Kidney (tissue), 14 donors: ENCODE results near the gene PRR15L. TPM values are rescaled to one million over a fixed set of nuclear protein-coding genes. Genes with fewer than 3 reads are reported as not detected.

ENCODE experiments used
- DNase-seq, 5 donors: peaks; one replicate each; pipeline ENCODE4 v3.0.0-alpha.2; 2013 to 2020
- FAIRE-seq: peaks from 2 replicates; lab custom pipeline; 2012; peaks lifted over from hg19 to GRCh38; lab: Jason Lieb, UNC
- H3K27ac ChIP-seq, 2 donors: one replicate each; pipeline ENCODE4 v1.7.0; 2013; ENCODE audit warnings: low read depth in 2 of 2, low read length in 2 of 2, inconsistent platforms in 1 of 2
- H3K27me3 ChIP-seq: one replicate; pipeline ENCODE4 v1.7.1; 2013; ENCODE audit warnings: low read length, inconsistent platforms; ENCODE audit not compliant: control insufficient read depth, insufficient read depth
- H3K36me3 ChIP-seq, 3 donors: one replicate each; pipeline versions ENCODE4 v1.7.0 to v1.7.1; 2013; ENCODE audit warnings: low read length in 3 of 3, control low read depth in 1 of 3, inconsistent platforms in 1 of 3; ENCODE audit not compliant: insufficient read depth in 3 of 3, control insufficient read depth in 2 of 3
- H3K4me1 ChIP-seq, 3 donors: one replicate each; pipeline versions ENCODE4 v1.7.0 to v1.7.1; 2013; ENCODE audit warnings: low read length in 3 of 3, inconsistent platforms in 1 of 3, low read depth in 1 of 3; ENCODE audit not compliant: control insufficient read depth in 2 of 3, insufficient read depth in 2 of 3
- H3K4me3 ChIP-seq, 3 donors: one replicate each; pipeline versions ENCODE4 v1.7.0 to v1.8.1; 2013; ENCODE audit warnings: low read length in 3 of 3, control low read depth in 1 of 3, inconsistent platforms in 1 of 3
- H3K9ac ChIP-seq, 3 donors: one replicate each; pipeline versions ENCODE4 v1.7.0 to v1.7.1; 2013; ENCODE audit warnings: low read length in 3 of 3, control low read depth in 1 of 3, inconsistent platforms in 1 of 3
- H3K9me3 ChIP-seq, 3 donors: one replicate each; pipeline versions ENCODE4 v1.7.0 to v1.7.1; 2013; ENCODE audit warnings: low read length in 3 of 3, control low read depth in 1 of 3, inconsistent platforms in 1 of 3; ENCODE audit not compliant: control insufficient read depth in 2 of 3, insufficient read depth in 1 of 3
- CTCF ChIP-seq: IDR thresholded peaks from 3 replicates; pipeline ENCODE4 v1.5.1; 2012; ENCODE audit warnings: mild to moderate bottlenecking, moderate library complexity, borderline replicate concordance; ENCODE audit not compliant: insufficient read depth; ENCODE audit errors: extremely low read depth
- intact Hi-C: fragments of 100-400 bp; cut with DNase I; formaldehyde crosslinking; loops from one replicate; pipeline ENCODE4 v1.11.1; 2022
- polyA plus RNA-seq: library from polyadenylated mRNA; stranded (reverse); fragments of 350-450 nt; fragmentation: Illumina TruSeq; extraction: RNeasy Lipid Tissue Mini Kit (QIAGEN cat#74804); gene quantifications from one replicate; pipeline ENCODE4 v1.2.3, GENCODE V29; 2014; ENCODE audit warnings: low read depth, low replicate concordance; ENCODE audit not compliant: insufficient read depth
- total RNA-seq: library from RNA; stranded (reverse); fragmentation: NEBNext Ultra II Directional; extraction: Animal tissue kit (Norgen Biotek cat#: 25700); gene quantifications from one replicate; pipeline ENCODE4 v1.2.1, GENCODE V29; 2021
- donor health status: control.
- donor health status: control.
- donor health status: control.
- donor health status: control.
- donor health status: control.
- donor health status: DM: yes; HTN: yes; CAD: no.
- donor health status: Normal renal cell carcinoma (clear cell type).

PRR15L gene
- total and polyA plus RNA-seq, 2 donors from 2014 or later: 64.5 to 105 TPM

DNA sequence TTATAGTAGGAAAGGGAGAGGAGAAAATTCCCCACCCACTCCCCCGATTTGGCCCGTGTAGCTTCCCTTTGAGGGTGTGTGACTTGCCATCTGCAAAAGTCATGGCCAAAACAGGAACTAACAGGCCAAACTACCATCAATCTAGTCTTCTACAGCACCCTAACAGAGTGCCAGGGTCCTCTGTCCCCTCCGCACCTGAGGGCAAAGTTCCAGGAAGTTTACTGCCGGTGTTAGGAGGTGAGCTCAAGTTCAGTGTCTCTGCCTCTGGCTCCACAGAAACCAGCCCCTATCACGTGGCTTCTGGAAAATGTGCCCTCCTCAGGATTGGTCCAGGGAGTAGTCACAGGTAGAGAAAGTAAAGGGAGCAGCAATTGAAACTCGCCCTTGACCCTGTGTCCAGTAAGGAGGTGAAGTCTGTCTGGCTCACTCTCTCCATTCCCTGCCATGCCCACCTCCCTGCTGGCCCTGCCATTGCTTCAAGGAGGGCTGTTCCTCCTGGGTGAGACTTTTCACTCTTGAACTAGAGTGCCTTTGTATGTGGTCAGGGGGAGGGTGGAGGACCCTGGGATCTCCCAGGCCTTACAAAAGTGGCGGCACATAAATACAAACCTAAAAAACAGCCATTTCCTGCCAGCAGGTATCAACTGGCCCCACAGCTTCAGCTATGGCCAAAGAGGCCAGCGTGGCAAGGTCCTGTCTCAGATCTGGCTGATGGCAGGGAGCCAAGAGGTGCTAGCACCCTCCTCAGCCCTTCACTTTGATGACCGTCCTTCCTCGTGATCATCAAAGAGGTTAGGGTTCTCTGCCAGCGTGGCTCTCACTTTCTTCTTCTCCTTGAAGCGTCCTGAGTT is 5.3 kb downstream of the PRR15L start:
- Histone ChIP-seq H3K9me3 (no peaks in the 10 kb centered on the region), H3K27me3 (no peaks in the 10 kb centered on the region), H3K36me3 (peaks cover 0 to 3% (median 2%) of the 10 kb centered on the region in 3 donors), H3K4me3 (no peak overlapping the region), H3K27ac (peak overlapping the region; percentile 91 to 94), H3K9ac (peak overlapping the region in 1 of 3 donors; percentile 73), H3K4me1 (peaks cover 2 to 58% (median 36%) of the 10 kb centered on the region in 3 donors)
- no peak for TF ChIP-seq CTCF
- FAIRE-seq (no peak), DNase-seq (peak in 2 of 5 donors; percentile 10 to 33)
- intact Hi-C loops: no loop called here

DNA sequence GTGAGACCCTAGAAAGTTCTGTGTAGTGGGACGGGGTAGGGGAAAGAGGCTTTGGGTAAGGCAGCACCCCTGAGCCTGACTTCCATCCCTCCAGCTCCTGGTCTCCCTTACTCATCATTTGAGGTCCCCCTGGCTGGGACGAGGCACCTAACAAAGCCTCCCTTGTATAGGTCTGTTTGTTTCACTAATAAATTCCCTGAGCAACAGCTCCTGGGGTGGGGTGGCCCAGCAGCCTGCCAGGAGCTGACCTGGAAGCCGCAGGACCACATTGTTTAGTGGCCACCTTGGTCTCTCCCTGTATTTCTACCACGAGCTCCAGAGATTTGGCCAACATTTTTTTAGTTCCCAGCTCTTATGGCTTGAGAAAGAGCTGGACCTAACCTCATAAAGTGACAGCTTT is 7.2 kb downstream of the PRR15L start:
- TF ChIP-seq CTCF: no peak
- H3K4me3 ChIP-seq: no peak overlapping the region
- DNase-seq (no peak), FAIRE-seq (no peak)
- intact Hi-C loops: no loop called here
- no peaks in the 10 kb centered on the region for H3K9me3 ChIP-seq
- H3K27ac ChIP-seq: peak overlapping the region; percentile 87 to 97
- H3K9ac ChIP-seq: no peak overlapping the region
- no peaks in the 10 kb centered on the region for H3K27me3 ChIP-seq
- H3K36me3 ChIP-seq: peaks cover under 1 to 3% (median 2%) of the 10 kb centered on the region in 3 donors
- H3K4me1 ChIP-seq: peaks cover 2 to 68% (median 44%) of the 10 kb centered on the region in 3 donors

- no peaks in the 10 kb centered on the region for H3K27me3 ChIP-seq
- H3K9ac ChIP-seq: peak overlapping the region in 2 of 3 donors; percentile 42 to 81
- H3K4me1 ChIP-seq: peaks cover 2 to 67% (median 44%) of the 10 kb centered on the region in 3 donors
- peaks cover 2 to 5% (median 3%) of the 10 kb centered on the region in 3 donors for H3K36me3 ChIP-seq
- intact Hi-C loops: no loop called here
- FAIRE-seq (no peak), DNase-seq (no peak)
- no peaks in the 10 kb centered on the region for H3K9me3 ChIP-seq
- no peak for TF ChIP-seq CTCF
- H3K27ac ChIP-seq: peak overlapping the region; percentile 87 to 97
- peak overlapping the region in 1 of 3 donors; percentile 43 for H3K4me3 ChIP-seq
Observed at GRCh38 chr17:47949946-47950345, 7.7 kb downstream of the PRR15L start.
